H1 (cell line): ENCODE results near the gene C4orf46. TPM values are rescaled to one million over a fixed set of nuclear protein-coding genes. Genes with fewer than 3 reads are reported as not detected.

ENCODE experiments used
- CTCF ChIA-PET: fragments of 300-600 bp; sonication (Branson Sonifier 250); formaldehyde crosslinking; loops from one replicate; lab custom pipeline; 2021; ENCODE audit not compliant: partially characterized antibody; lab: Charles Lee
- POLR2A ChIA-PET: fragments of 300-600 bp; sonication (Branson Sonifier 250); formaldehyde crosslinking; loops from one replicate; lab custom pipeline; 2021; ENCODE audit warnings: inconsistent platforms; ENCODE audit not compliant: partially characterized antibody; lab: Charles Lee
- DNase-seq, 2 experiments: peaks; one replicate each; pipeline versions ENCODE4 v3.0.0 to v3.0.0-alpha.2; 2010 to 2022; ENCODE audit warnings: low spot score in 2 of 2, low read depth in 1 of 2, mixed read lengths in 1 of 2
- FAIRE-seq: peaks from 2 replicates; lab custom pipeline; 2011; peaks lifted over from hg19 to GRCh38; lab: Jason Lieb, UNC
- H2AFZ ChIP-seq: 2 replicates; pipeline ENCODE4 v1.8.1; 2012; ENCODE audit warnings: low read length, inconsistent platforms
- H2AK5ac ChIP-seq: 2 replicates; pipeline ENCODE4 v1.6.1; 2013; ENCODE audit warnings: low read depth, low read length
- H2BK120ac ChIP-seq: replicated peaks from 2 replicates; pipeline ENCODE3; 2013; ENCODE audit warnings: low read depth, low read length, inconsistent platforms
- H2BK12ac ChIP-seq: 2 replicates; pipeline ENCODE4 v1.6.1; 2013; ENCODE audit warnings: low read depth, low read length
- H2BK15ac ChIP-seq: 2 replicates; pipeline ENCODE4 v1.6.1; 2013; ENCODE audit warnings: low read length
- H2BK20ac ChIP-seq: 2 replicates; pipeline ENCODE4 v1.6.1; 2013; ENCODE audit warnings: low read length
- H2BK5ac ChIP-seq: 2 replicates; pipeline ENCODE4 v1.6.1; 2013; ENCODE audit warnings: low read depth, low read length
- H3K14ac ChIP-seq: 2 replicates; pipeline ENCODE4 v1.6.1; 2013; ENCODE audit warnings: inconsistent platforms; ENCODE audit not compliant: insufficient read length
- H3K18ac ChIP-seq: 2 replicates; pipeline ENCODE4 v1.6.1; 2013; ENCODE audit warnings: low read length; ENCODE audit errors: extremely low read depth
- H3K23ac ChIP-seq: 2 replicates; pipeline ENCODE4 v1.6.1; 2013; ENCODE audit warnings: inconsistent platforms; ENCODE audit not compliant: insufficient read length
- H3K23me2 ChIP-seq: 2 replicates; pipeline ENCODE4 v1.6.1; 2013; ENCODE audit warnings: low read depth, low read length
- H3K27ac ChIP-seq: 2 replicates; pipeline ENCODE4 v1.6.1; 2011; ENCODE audit warnings: low read depth, low read length, inconsistent platforms
- H3K27me3 ChIP-seq, 4 experiments: replicated peaks in 1 of 4; 1 replicate in 1 of 4; 2 replicates in 3 of 4; pipeline versions ENCODE4 v1.6.1 to v1.8.1; 2011 to 2013; ENCODE audit warnings: low read length in 3 of 4, mild to moderate bottlenecking in 3 of 4, inconsistent platforms in 2 of 4, mixed read lengths in 2 of 4, moderate library complexity in 1 of 4; ENCODE audit not compliant: control insufficient read depth in 3 of 4, insufficient read depth in 3 of 4; ENCODE audit errors: extremely low read depth in 1 of 4
- H3K36me3 ChIP-seq, 4 experiments: 2 replicates each; pipeline versions ENCODE4 v1.6.1 to v1.8.1; 2011 to 2013; ENCODE audit warnings: mild to moderate bottlenecking in 4 of 4, low read length in 3 of 4, moderate library complexity in 2 of 4, control low read depth in 1 of 4, inconsistent platforms in 1 of 4; ENCODE audit not compliant: insufficient read depth in 4 of 4, control insufficient read depth in 2 of 4
- H3K4ac ChIP-seq: replicated peaks from 2 replicates; pipeline ENCODE3; 2013; ENCODE audit warnings: low read length, low read depth, mixed read lengths, inconsistent platforms; ENCODE audit not compliant: insufficient read length
- H3K4me1 ChIP-seq, 4 experiments: replicated peaks in 1 of 4; 1 replicate in 1 of 4; 2 replicates in 3 of 4; pipeline versions ENCODE4 v1.6.1 to v1.8.1; 2011 to 2013; ENCODE audit warnings: low read length in 3 of 4, inconsistent platforms in 2 of 4, mixed read lengths in 1 of 4; ENCODE audit not compliant: insufficient read depth in 4 of 4, control insufficient read depth in 3 of 4
- H3K4me2 ChIP-seq, 2 experiments: 2 replicates each; pipeline versions ENCODE4 v1.6.1 to v1.8.1; 2011 to 2013; ENCODE audit warnings: low read depth in 2 of 2, low read length in 2 of 2, control low read depth in 1 of 2, inconsistent platforms in 1 of 2, mild to moderate bottlenecking in 1 of 2; ENCODE audit not compliant: insufficient read depth in 1 of 2
- H3K4me3 ChIP-seq, 4 experiments: fragments of 200-600, 300-600 bp in 1 of 4; sonication (generic), shearing (Covaris generic), sonication (Bioruptor Twin) in 1 of 4; 2 replicates each; pipeline versions ENCODE4 v1.5.1 to v1.8.1; 2011 to 2016; ENCODE audit warnings: low read length in 4 of 4, low read depth in 3 of 4, control low read depth in 2 of 4, inconsistent platforms in 2 of 4, mild to moderate bottlenecking in 2 of 4, mixed read lengths in 1 of 4, moderate library complexity in 1 of 4; ENCODE audit not compliant: insufficient read depth in 2 of 4; ENCODE audit errors: extremely low read depth in 1 of 4
- H3K56ac ChIP-seq: replicated peaks from 2 replicates; pipeline ENCODE3; 2013; ENCODE audit warnings: low read depth, mild to moderate bottlenecking, mixed read lengths, low read length, inconsistent platforms; ENCODE audit not compliant: insufficient read length
- H3K79me1 ChIP-seq: 2 replicates; pipeline ENCODE4 v1.6.1; 2013; ENCODE audit warnings: low read depth, low read length, control low read depth
- H3K79me2 ChIP-seq, 2 experiments: 2 replicates each; pipeline versions ENCODE4 v1.6.1 to v1.8.1; 2012 to 2013; ENCODE audit warnings: low read length in 2 of 2, mild to moderate bottlenecking in 2 of 2, inconsistent platforms in 1 of 2; ENCODE audit not compliant: insufficient read depth in 2 of 2, control insufficient read depth in 1 of 2
- H3K9ac ChIP-seq, 4 experiments: replicated peaks in 1 of 4; 1 replicate in 1 of 4; 2 replicates in 3 of 4; pipeline versions ENCODE4 v1.6.1 to v1.8.1; 2011 to 2013; ENCODE audit warnings: low read depth in 3 of 4, low read length in 3 of 4, control low read depth in 2 of 4, mild to moderate bottlenecking in 2 of 4, moderate library complexity in 2 of 4, inconsistent platforms in 1 of 4; ENCODE audit errors: extremely low read depth in 1 of 4
- H3K9me3 ChIP-seq, 2 experiments: 2 replicates each; pipeline versions ENCODE4 v1.6.1 to v1.8.1; 2012 to 2013; ENCODE audit warnings: mild to moderate bottlenecking in 2 of 2, moderate library complexity in 2 of 2, control low read depth in 1 of 2, inconsistent platforms in 1 of 2, low read depth in 1 of 2, low read length in 1 of 2, mixed read lengths in 1 of 2; ENCODE audit not compliant: insufficient read depth in 2 of 2
- H4K20me1 ChIP-seq, 2 experiments: replicated peaks in 1 of 2; 2 replicates each; pipeline versions ENCODE3 to v1.8.1; 2011 to 2013; ENCODE audit warnings: inconsistent platforms in 2 of 2, low read length in 2 of 2, mild to moderate bottlenecking in 1 of 2; ENCODE audit not compliant: insufficient read depth in 2 of 2, control insufficient read depth in 1 of 2
- H4K5ac ChIP-seq: 2 replicates; pipeline ENCODE4 v1.6.1; 2013; ENCODE audit warnings: low read length, low read depth, mixed read lengths, inconsistent platforms; ENCODE audit not compliant: insufficient read length
- H4K8ac ChIP-seq: 2 replicates; pipeline ENCODE4 v1.8.0; 2013; ENCODE audit warnings: mild to moderate bottlenecking, moderate library complexity, low read length, inconsistent platforms; ENCODE audit not compliant: insufficient read depth; ENCODE audit errors: extremely low read depth
- H4K91ac ChIP-seq: replicated peaks from 2 replicates; pipeline ENCODE3; 2013; ENCODE audit warnings: low read length, mixed read lengths, inconsistent platforms; ENCODE audit not compliant: insufficient read length
- KDM1A ChIP-seq: fragments of 200-600, 300-600 bp; sonication (generic); IDR thresholded peaks from 2 replicates; pipeline ENCODE4 v1.7.1; 2016; ENCODE audit warnings: mild to moderate bottlenecking, low read length, borderline replicate concordance
- MAFK ChIP-seq: IDR thresholded peaks from 2 replicates; pipeline ENCODE4 v1.6.1; 2012; ENCODE audit warnings: low read depth, mild to moderate bottlenecking, improper control_type of control experiment, low read length
- RBBP5 ChIP-seq: IDR thresholded peaks from 2 replicates; pipeline ENCODE4 v1.7.1; 2012; ENCODE audit warnings: low read depth, mild to moderate bottlenecking, inconsistent platforms, low read length, moderate library complexity, borderline replicate concordance
- SAP30 ChIP-seq: fragments of 300-600 bp; sonication (generic); IDR thresholded peaks from 2 replicates; pipeline ENCODE4 v1.7.1; 2012; ENCODE audit warnings: low read length, moderate library complexity, mild to moderate bottlenecking, inconsistent platforms; ENCODE audit not compliant: insufficient read depth, insufficient replicate concordance
- SIX5 ChIP-seq: IDR thresholded peaks from 2 replicates; pipeline ENCODE4 v1.6.1; 2011; ENCODE audit warnings: mild to moderate bottlenecking, low read depth, low read length
- TCF12 ChIP-seq: IDR thresholded peaks from 2 replicates; pipeline ENCODE4 v1.6.1; 2011; ENCODE audit warnings: low read depth, mild to moderate bottlenecking, low read length
- YY1 ChIP-seq: IDR thresholded peaks from 2 replicates; pipeline ENCODE4 v1.6.1; 2011; ENCODE audit warnings: low read depth, mild to moderate bottlenecking, low read length
- WGBS, 2 experiments: shearing (Covaris generic) in 1 of 2; methylation state at CpG; one replicate each; pipeline versions ENCODE4 v1.1.6 to v1.1.7; 2013 to 2015; ENCODE audit warnings: low lambda C conversion rate in 2 of 2, mixed read lengths in 2 of 2, inconsistent platforms in 1 of 2, low coverage in 1 of 2, missing lambda C conversion rate in 1 of 2; ENCODE audit not compliant: insufficient replicate concordance in 2 of 2, insufficient coverage in 1 of 2, insufficient read length in 1 of 2; ENCODE audit errors: extremely low coverage in 1 of 2, missing lambda C conversion rate in 1 of 2; 5-methylcytosine and 5-hydroxymethylcytosine counted together
- polyA plus RNA-seq, 7 experiments: library from polyadenylated mRNA; depleted of rRNA in 3 of 7; stranded (reverse) in 5 of 7; unstranded in 2 of 7; fragments of >200 nt in 5 of 7; fragments of 200-250 nt in 2 of 7; gene quantifications; 1 replicate in 5 of 7; 2 replicates in 1 of 7; 4 replicates in 1 of 7; pipeline versions ENCODE4 v1.2.1 to v1.2.3, GENCODE V29; 2011 to 2013; ENCODE audit warnings: missing spikeins in 2 of 7, mixed read lengths in 2 of 7
- total RNA-seq: library from RNA; stranded (reverse); fragmentation: NEBNext Ultra II Directional; extraction: Animal tissue kit (Norgen Biotek cat#: 25700); gene quantifications from 2 replicates; pipeline ENCODE4 v1.2.1, GENCODE V29; 2021
- TF ChIP-seq, protein P1 (sequence below): IDR thresholded peaks from 2 replicates; pipeline ENCODE4 v1.6.1; 2012; ENCODE audit warnings: inconsistent platforms
- TF ChIP-seq, protein P2 (sequence below): IDR thresholded peaks from 2 replicates; pipeline ENCODE4 v1.6.1; 2011; ENCODE audit warnings: low read depth, mild to moderate bottlenecking, low read length; ENCODE audit not compliant: insufficient read depth

Gene C4orf46
- total and polyA plus RNA-seq, 2 of the 8 experiments (the other 6 are each of a cell fraction or from before 2014, with no cell fraction given) = 19.8 to 28.6 TPM

DNA sequence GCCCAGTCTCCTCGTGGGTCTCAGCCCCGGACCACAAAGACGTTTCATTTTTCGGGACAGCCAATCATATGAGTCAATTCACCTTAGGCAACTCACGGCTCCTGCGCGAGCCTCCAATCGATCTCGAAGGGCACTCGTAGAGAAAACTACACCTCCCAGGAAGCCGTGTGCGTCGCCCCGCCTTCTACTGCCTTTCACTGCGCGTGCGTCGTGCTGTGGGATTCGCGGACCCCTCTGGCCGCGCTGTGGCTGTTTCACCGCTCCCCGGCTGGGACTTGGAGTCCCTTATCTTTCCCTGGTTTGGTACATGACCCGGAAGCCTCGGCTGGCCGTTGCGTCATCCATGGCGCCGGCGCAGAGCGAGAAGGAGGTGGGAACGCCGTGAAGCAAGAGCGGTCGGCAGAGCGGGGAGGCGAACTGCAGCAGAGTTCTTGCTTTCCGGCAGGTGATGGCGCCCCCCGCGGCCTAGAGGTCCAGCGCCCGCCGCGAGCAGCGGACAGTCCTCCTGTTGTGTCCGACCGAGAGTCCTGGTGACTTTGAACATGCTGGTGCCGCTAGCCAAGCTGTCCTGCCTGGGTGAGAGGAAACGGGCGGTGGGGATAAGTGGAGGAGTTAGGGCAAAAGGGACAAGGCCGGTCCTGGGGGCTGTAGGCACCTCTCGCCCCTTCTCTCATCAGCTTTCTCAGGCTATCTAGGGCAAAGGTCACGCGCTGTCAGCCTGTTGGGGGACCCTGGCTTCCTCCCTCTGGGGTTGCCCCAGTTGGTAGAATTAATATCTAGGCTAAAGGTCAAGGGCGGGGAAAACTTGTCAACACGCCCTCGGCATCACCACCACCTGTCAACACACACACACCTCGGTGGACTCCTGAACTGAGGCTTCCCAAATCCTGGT lies 474 bp upstream of the C4orf46 start, which contains the start of gene ETFDH:
Gene ETFDH, plus strand, starts transcription at position 382 of the 892 bp plus-strand sequence. Its CDS starts 161 bp downstream, at position 543.
- H3K18ac ChIP-seq = peak within 1 kb of the TSS; percentile 39; the same call in 1 of the 2 replicates
- peak within 1 kb of the TSS; percentile 48 for H4K5ac ChIP-seq
- ChIA-PET CTCF (interaction anchor here (0.6 to 1.8 kb wide), 3 partner anchors 11 to 1084 kb away, joined by 3 to 7 read pairs (median 3); no protein-coding TSS in a partner anchor), POLR2A (interaction anchor here (0.5 kb wide), 1 partner anchor 18 kb away, joined by 3 read pairs; no protein-coding TSS in a partner anchor)
- DNase-seq (peak; percentile 93 to 99), FAIRE-seq (peak; percentile 72)
- H3K23ac ChIP-seq = no peak within 1 kb of the TSS
- H3K27ac ChIP-seq = peak within 1 kb of the TSS; percentile 70; the same call in 1 of the 2 replicates
- no peak within 1 kb of the TSS for H3K4ac ChIP-seq
- peak within 1 kb of the TSS; percentile 59 for H4K91ac ChIP-seq
- H2AK5ac ChIP-seq = no peak within 1 kb of the TSS
- peak within 1 kb of the TSS; percentile 40 for H3K56ac ChIP-seq
- H4K8ac ChIP-seq = peak within 1 kb of the TSS; percentile 91
- H3K9ac ChIP-seq = peak within 1 kb of the TSS; percentile 87 to 97 (median 91)
- H2BK12ac ChIP-seq = peak within 1 kb of the TSS; percentile 40; the same call in 1 of the 2 replicates
- H2BK20ac ChIP-seq = no peak within 1 kb of the TSS
- peak within 1 kb of the TSS; percentile 73 to 94 (median 75) for H3K4me3 ChIP-seq
- peaks cover 4 to 39% of the 10 kb centered on the region in 2 experiments for H3K79me2 ChIP-seq
- H3K9me3 ChIP-seq = no peaks in the 10 kb centered on the region
- WGBS, 2 experiments = 1% methylated on average over 60 of the region's 60 CpGs; no CpG with 5 or more reads in 1 of the 2 experiments
- H3K23me2 ChIP-seq = peaks cover 11% of the 10 kb centered on the region
- no peaks in the 10 kb centered on the region for H3K27me3 ChIP-seq
- H2BK15ac ChIP-seq = no peak within 1 kb of the TSS; the same call in 1 of the 2 replicates
- H2BK120ac ChIP-seq = no peak within 1 kb of the TSS
- H4K20me1 ChIP-seq = no peaks in the 10 kb centered on the region
- H2BK5ac ChIP-seq = peak within 1 kb of the TSS; percentile 69
- H3K4me2 ChIP-seq = peak within 1 kb of the TSS; percentile 70 to 96
- H3K4me1 ChIP-seq = peaks cover 0 to 3% (median 2%) of the 10 kb centered on the region in 4 experiments; a peak in 2 of 7 replicates
- H2AFZ ChIP-seq = peak within 1 kb of the TSS; percentile 79; the same call in 1 of the 2 replicates
- no peak within 1 kb of the TSS for H3K14ac ChIP-seq
- peaks cover 0 to 15% (median 0%) of the 10 kb centered on the region in 4 experiments; a peak in 3 of 8 replicates for H3K36me3 ChIP-seq
- 0 out of 2 replicates have a peak, but pooled peaks cover 3% of the 10 kb centered on the region for H3K79me1 ChIP-seq
- TF ChIP-seq RBBP5 (peak; percentile 57; the same call in 1 of the 2 replicates), SIX5 (peak; percentile 67), TCF12 (no peak), KDM1A (no peak), YY1 (peak; percentile 65; the same call in 1 of the 2 replicates), MAFK (no peak), SAP30 (peak; percentile 90)
- TF ChIP-seq, protein P1, sequence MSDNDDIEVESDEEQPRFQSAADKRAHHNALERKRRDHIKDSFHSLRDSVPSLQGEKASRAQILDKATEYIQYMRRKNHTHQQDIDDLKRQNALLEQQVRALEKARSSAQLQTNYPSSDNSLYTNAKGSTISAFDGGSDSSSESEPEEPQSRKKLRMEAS = peak; percentile 83
- TF ChIP-seq, protein P2, sequence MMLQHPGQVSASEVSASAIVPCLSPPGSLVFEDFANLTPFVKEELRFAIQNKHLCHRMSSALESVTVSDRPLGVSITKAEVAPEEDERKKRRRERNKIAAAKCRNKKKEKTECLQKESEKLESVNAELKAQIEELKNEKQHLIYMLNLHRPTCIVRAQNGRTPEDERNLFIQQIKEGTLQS = peak; percentile 94
